HL-60 (cell line): ENCODE results near the gene SUPT20H.

Experiments
- DNase-seq, 2 experiments: peaks; one replicate each; pipeline ENCODE4 v3.0.0-alpha.2; 2010 to 2020; ENCODE audit warnings: low read depth in 1 of 2, low spot score in 1 of 2
- H3K27ac ChIP-seq: fragments of 250-450 bp; sonication (Bioruptor Pico); replicated peaks from 2 replicates; pipeline ENCODE4 v1.5.1; 2020; ENCODE audit warnings: mild to moderate bottlenecking, moderate library complexity
- H3K27me3 ChIP-seq: fragments of 250-450 bp; sonication (Bioruptor Pico); 2 replicates; pipeline ENCODE4 v1.5.1; 2021; ENCODE audit warnings: mild to moderate bottlenecking, moderate library complexity; ENCODE audit not compliant: insufficient read depth, poor library complexity, severe bottlenecking
- H3K4me3 ChIP-seq: replicated peaks from 2 replicates; pipeline ENCODE4 v1.5.1; 2011; ENCODE audit warnings: mild to moderate bottlenecking, control low read depth, low read length; ENCODE audit not compliant: insufficient read depth
- GABPA ChIP-seq: IDR thresholded peaks from 2 replicates; pipeline ENCODE4 v1.6.1; 2012; ENCODE audit warnings: low read depth
- POLR2AphosphoS5 ChIP-seq: IDR thresholded peaks from 2 replicates; pipeline ENCODE4 v1.6.1; 2012; ENCODE audit warnings: low read depth
- SPI1 ChIP-seq: IDR thresholded peaks from 2 replicates; pipeline ENCODE4 v1.6.1; 2012; ENCODE audit warnings: low read depth, mild to moderate bottlenecking, borderline replicate concordance
- TF ChIP-seq, protein P1 (sequence below): IDR thresholded peaks from 2 replicates; pipeline ENCODE4 v1.6.1; 2012; ENCODE audit warnings: low read depth; ENCODE audit not compliant: insufficient replicate concordance
- TF ChIP-seq, protein P2 (sequence below): IDR thresholded peaks from one replicate; pipeline ENCODE4 v1.5.1; 2011; ENCODE audit warnings: low read length, control low read depth, inconsistent platforms; ENCODE audit not compliant: insufficient read depth

SUPT20H gene

DNA sequence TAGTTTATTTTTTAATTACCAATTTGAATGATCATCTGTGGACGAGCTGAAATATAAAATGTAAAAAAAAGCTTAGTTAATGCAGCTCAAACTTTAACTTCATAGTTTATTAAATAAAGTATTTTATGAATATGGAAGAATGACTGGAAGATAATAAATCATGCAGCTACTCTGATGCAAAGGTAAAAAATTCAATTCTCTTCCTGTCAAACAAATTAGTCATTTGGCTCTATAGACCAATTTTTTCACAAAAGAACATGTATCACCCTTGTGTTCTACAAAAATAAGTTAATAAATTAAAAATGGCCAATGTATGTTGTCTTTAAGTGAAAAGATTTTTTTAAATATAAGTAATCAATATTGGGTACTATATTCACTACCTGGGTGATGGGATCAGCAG lies 32.7 kb downstream of the SUPT20H start:
- DNase-seq, result no peak
- no peak overlapping the region for H3K4me3 ChIP-seq
- H3K27ac ChIP-seq, result no peak overlapping the region
- H3K27me3 ChIP-seq, result no peaks in the 10 kb centered on the region
- TF ChIP-seq, protein P1, sequence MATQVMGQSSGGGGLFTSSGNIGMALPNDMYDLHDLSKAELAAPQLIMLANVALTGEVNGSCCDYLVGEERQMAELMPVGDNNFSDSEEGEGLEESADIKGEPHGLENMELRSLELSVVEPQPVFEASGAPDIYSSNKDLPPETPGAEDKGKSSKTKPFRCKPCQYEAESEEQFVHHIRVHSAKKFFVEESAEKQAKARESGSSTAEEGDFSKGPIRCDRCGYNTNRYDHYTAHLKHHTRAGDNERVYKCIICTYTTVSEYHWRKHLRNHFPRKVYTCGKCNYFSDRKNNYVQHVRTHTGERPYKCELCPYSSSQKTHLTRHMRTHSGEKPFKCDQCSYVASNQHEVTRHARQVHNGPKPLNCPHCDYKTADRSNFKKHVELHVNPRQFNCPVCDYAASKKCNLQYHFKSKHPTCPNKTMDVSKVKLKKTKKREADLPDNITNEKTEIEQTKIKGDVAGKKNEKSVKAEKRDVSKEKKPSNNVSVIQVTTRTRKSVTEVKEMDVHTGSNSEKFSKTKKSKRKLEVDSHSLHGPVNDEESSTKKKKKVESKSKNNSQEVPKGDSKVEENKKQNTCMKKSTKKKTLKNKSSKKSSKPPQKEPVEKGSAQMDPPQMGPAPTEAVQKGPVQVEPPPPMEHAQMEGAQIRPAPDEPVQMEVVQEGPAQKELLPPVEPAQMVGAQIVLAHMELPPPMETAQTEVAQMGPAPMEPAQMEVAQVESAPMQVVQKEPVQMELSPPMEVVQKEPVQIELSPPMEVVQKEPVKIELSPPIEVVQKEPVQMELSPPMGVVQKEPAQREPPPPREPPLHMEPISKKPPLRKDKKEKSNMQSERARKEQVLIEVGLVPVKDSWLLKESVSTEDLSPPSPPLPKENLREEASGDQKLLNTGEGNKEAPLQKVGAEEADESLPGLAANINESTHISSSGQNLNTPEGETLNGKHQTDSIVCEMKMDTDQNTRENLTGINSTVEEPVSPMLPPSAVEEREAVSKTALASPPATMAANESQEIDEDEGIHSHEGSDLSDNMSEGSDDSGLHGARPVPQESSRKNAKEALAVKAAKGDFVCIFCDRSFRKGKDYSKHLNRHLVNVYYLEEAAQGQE, result no peak
- TF ChIP-seq POLR2AphosphoS5, result no peak
- TF ChIP-seq SPI1, result no peak
- TF ChIP-seq, protein P2, sequence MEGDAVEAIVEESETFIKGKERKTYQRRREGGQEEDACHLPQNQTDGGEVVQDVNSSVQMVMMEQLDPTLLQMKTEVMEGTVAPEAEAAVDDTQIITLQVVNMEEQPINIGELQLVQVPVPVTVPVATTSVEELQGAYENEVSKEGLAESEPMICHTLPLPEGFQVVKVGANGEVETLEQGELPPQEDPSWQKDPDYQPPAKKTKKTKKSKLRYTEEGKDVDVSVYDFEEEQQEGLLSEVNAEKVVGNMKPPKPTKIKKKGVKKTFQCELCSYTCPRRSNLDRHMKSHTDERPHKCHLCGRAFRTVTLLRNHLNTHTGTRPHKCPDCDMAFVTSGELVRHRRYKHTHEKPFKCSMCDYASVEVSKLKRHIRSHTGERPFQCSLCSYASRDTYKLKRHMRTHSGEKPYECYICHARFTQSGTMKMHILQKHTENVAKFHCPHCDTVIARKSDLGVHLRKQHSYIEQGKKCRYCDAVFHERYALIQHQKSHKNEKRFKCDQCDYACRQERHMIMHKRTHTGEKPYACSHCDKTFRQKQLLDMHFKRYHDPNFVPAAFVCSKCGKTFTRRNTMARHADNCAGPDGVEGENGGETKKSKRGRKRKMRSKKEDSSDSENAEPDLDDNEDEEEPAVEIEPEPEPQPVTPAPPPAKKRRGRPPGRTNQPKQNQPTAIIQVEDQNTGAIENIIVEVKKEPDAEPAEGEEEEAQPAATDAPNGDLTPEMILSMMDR, result no peak
- no peak for TF ChIP-seq GABPA

DNA sequence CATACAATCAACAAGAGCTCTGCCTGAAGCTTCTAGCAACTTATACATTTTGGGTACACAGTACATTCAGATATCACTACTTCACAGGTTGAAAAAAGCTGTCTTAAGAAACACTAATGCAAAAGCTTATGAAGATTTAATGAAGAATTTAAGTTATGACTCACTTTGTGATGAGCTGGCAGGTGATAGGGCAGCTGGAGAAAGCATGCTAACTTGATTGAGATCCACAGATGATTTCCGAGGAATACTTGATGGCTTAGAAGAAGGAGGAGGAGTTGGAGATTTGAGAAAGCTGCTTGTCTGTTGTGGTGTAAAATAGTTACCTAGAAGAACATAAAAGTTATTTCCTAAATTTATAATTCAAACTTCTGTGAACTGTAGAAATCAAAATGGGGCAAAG lies 35.6 kb downstream of the SUPT20H start:
- TF ChIP-seq GABPA (no peak), POLR2AphosphoS5 (no peak), SPI1 (no peak)
- TF ChIP-seq, protein P2, result no peak
- TF ChIP-seq, protein P1, result no peak

DNA sequence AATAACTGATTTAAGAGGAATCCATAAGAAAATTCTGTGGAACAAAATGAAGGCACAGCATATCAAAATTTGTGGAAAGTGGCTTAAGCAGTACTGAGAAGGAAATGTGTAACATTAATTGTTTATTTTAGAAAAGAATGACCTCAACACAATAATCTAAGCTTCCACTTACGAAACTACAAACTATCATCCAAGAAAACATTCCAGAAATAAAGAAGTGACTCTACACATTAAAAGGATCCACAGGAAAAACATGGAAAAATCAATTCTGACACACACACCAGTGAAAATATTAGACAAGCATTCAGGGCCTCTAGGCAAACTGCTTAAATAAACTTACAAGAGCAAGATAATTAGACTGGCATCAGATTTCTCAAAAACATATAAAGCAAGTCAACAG lies 44.9 kb downstream of the SUPT20H start:
- Histone ChIP-seq H3K27me3 (no peaks in the 10 kb centered on the region), H3K4me3 (no peak overlapping the region), H3K27ac (no peak overlapping the region)
- no peak for DNase-seq
- TF ChIP-seq, protein P1, result no peak
- TF ChIP-seq, protein P2, result no peak
- TF ChIP-seq POLR2AphosphoS5 (no peak), GABPA (no peak), SPI1 (no peak)

More for the DNA sequence above, 35.6 kb downstream of the SUPT20H start:
- no peak for DNase-seq
- Histone ChIP-seq H3K4me3 (no peak overlapping the region), H3K27me3 (no peaks in the 10 kb centered on the region), H3K27ac (no peak overlapping the region)
